IPS-18a (cell line): ENCODE measurements around the gene PRSS2.

Source experiments
- H3K27ac ChIP-seq: one replicate; pipeline ENCODE4 v1.5.1; 2013; ENCODE audit warnings: low read length
- H3K27me3 ChIP-seq: one replicate; pipeline ENCODE4 v1.6.1; 2013; ENCODE audit warnings: mild to moderate bottlenecking, low read length; ENCODE audit not compliant: control insufficient read depth, insufficient read depth
- H3K36me3 ChIP-seq: one replicate; pipeline ENCODE4 v1.6.1; 2013; ENCODE audit warnings: low read depth, low read length; ENCODE audit not compliant: control insufficient read depth
- H3K4me1 ChIP-seq: one replicate; pipeline ENCODE4 v1.6.1; 2013; ENCODE audit warnings: low read depth, low read length; ENCODE audit not compliant: control insufficient read depth
- H3K4me3 ChIP-seq: one replicate; pipeline ENCODE4 v1.5.1; 2013; ENCODE audit warnings: low read length
- H3K9ac ChIP-seq: one replicate; pipeline ENCODE4 v1.6.1; 2013; ENCODE audit warnings: mild to moderate bottlenecking, low read length, moderate library complexity
- H3K9me3 ChIP-seq: one replicate; pipeline ENCODE4 v1.6.1; 2013; ENCODE audit warnings: low read depth, low read length; ENCODE audit not compliant: control insufficient read depth

Gene PRSS2

DNA sequence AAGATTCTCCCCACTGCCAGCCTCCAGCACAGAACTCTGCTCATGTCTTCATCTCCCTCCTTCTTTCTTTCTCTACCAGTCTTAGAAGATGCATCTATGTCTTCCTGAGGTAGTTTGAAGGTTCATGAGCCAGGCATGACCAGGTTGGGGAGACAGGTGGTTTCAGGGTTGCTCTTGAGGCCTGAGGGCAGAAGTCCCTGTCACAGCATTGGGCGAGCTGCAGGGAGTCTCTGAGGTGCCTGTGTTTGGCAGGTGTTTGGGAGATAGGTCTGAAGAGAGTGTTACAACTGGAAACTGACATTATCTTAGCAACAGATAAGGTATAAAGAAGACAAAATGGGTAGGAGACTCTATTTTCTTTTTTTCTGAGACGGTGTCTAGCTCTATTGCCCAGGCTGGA, 18.7 kb downstream of the PRSS2 start:
- H3K27ac ChIP-seq, result no peak overlapping the region
- H3K4me3 ChIP-seq, result no peak overlapping the region
- H3K9me3 ChIP-seq, result no peaks in the 10 kb centered on the region
- no peaks in the 10 kb centered on the region for H3K36me3 ChIP-seq
- H3K9ac ChIP-seq, result no peak overlapping the region
- H3K4me1 ChIP-seq, result peaks cover under 1% of the 10 kb centered on the region
- peaks cover 6% of the 10 kb centered on the region for H3K27me3 ChIP-seq

DNA sequence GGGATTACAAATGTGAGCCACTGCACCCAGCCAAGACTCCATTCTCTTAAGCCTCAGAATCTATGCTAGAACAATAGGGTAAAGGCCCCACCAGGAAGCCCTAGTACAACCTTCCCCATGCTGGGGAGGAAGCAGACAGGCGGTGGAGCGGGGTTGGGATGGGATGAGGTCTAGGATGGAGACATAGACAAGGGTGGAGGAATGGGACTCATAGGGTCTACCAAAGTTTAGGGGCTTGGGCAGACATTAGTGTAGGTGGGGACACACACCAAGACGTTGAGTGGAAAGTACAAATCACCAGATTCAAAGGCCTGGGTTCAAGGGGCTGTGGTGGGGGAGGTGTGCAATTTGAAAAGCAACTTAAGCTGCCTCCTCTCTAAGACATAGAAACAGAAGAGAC, 19.3 kb downstream of the PRSS2 start:
- no peak overlapping the region for H3K27ac ChIP-seq
- peaks cover 7% of the 10 kb centered on the region for H3K4me1 ChIP-seq
- no peak overlapping the region for H3K9ac ChIP-seq
- H3K36me3 ChIP-seq, result no peaks in the 10 kb centered on the region
- H3K9me3 ChIP-seq, result no peaks in the 10 kb centered on the region
- H3K27me3 ChIP-seq, result peaks cover 12% of the 10 kb centered on the region
- no peak overlapping the region for H3K4me3 ChIP-seq

DNA sequence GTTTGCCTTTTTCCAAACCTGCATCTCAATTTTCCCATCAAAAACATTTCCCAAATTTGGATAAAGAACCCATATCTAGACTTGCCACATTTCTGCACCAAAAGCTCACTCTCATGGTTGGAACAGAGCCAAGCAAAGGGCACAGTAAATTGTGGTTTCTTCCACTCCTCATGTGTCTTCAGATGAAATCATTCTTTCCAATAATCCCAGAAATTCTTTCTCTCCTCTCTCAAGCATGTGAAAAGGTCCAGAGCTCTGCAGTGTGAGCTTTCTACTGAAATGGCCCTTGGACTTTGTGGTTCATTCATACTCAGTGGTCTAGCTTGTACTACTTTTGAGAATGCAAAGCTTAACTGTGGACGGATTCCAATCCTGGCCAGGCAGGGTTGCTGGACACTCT, 19.8 kb downstream of the PRSS2 start:
- Histone ChIP-seq H3K9ac (no peak overlapping the region), H3K36me3 (no peaks in the 10 kb centered on the region), H3K4me3 (no peak overlapping the region)

DNA sequence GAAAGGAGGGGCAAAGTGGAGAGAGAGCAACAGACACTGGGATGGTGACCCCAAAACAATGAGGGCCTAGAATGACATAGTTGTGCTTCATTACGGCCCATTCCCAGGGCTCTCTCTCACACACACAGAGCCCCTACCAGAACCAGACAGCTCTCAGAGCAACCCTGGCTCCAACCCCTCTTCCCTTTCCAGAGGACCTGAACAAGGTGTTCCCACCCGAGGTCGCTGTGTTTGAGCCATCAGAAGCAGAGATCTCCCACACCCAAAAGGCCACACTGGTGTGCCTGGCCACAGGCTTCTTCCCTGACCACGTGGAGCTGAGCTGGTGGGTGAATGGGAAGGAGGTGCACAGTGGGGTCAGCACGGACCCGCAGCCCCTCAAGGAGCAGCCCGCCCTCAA, 20.7 kb downstream of the PRSS2 start:
- Histone ChIP-seq H3K27me3 (peaks cover 26% of the 10 kb centered on the region), H3K27ac (no peak overlapping the region)

More for the DNA sequence above, 19.8 kb downstream of the PRSS2 start:
- peaks cover 17% of the 10 kb centered on the region for H3K27me3 ChIP-seq
- H3K4me1 ChIP-seq, result peaks cover 12% of the 10 kb centered on the region
- H3K9me3 ChIP-seq, result no peaks in the 10 kb centered on the region
- no peak overlapping the region for H3K27ac ChIP-seq

DNA sequence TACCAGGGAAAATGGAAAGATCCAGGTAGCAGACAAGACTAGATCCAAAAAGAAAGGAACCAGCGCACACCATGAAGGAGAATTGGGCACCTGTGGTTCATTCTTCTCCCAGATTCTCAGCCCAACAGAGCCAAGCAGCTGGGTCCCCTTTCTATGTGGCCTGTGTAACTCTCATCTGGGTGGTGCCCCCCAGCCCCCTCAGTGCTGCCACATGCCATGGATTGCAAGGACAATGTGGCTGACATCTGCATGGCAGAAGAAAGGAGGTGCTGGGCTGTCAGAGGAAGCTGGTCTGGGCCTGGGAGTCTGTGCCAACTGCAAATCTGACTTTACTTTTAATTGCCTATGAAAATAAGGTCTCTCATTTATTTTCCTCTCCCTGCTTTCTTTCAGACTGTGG, 21.4 kb downstream of the PRSS2 start:
- Histone ChIP-seq H3K4me1 (peaks cover 19% of the 10 kb centered on the region), H3K27ac (no peak overlapping the region), H3K36me3 (no peaks in the 10 kb centered on the region), H3K4me3 (no peak overlapping the region), H3K27me3 (peaks cover 32% of the 10 kb centered on the region), H3K9me3 (no peaks in the 10 kb centered on the region), H3K9ac (no peak overlapping the region)

More for the DNA sequence above, 20.7 kb downstream of the PRSS2 start:
- peaks cover 19% of the 10 kb centered on the region for H3K4me1 ChIP-seq
- H3K9me3 ChIP-seq, result no peaks in the 10 kb centered on the region
- H3K36me3 ChIP-seq, result no peaks in the 10 kb centered on the region
- H3K9ac ChIP-seq, result no peak overlapping the region
- no peak overlapping the region for H3K4me3 ChIP-seq

DNA sequence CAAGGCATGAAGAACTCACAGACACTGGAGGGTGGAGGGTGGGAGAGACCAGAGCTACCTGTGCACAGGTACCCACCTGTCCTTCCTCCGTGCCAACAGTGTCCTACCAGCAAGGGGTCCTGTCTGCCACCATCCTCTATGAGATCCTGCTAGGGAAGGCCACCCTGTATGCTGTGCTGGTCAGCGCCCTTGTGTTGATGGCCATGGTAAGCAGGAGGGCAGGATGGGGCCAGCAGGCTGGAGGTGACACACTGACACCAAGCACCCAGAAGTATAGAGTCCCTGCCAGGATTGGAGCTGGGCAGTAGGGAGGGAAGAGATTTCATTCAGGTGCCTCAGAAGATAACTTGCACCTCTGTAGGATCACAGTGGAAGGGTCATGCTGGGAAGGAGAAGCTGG, 21.8 kb downstream of the PRSS2 start:
- Histone ChIP-seq H3K27ac (no peak overlapping the region), H3K4me3 (no peak overlapping the region), H3K9me3 (no peaks in the 10 kb centered on the region), H3K36me3 (no peaks in the 10 kb centered on the region), H3K4me1 (peaks cover 20% of the 10 kb centered on the region), H3K9ac (no peak overlapping the region), H3K27me3 (peaks cover 37% of the 10 kb centered on the region)

DNA sequence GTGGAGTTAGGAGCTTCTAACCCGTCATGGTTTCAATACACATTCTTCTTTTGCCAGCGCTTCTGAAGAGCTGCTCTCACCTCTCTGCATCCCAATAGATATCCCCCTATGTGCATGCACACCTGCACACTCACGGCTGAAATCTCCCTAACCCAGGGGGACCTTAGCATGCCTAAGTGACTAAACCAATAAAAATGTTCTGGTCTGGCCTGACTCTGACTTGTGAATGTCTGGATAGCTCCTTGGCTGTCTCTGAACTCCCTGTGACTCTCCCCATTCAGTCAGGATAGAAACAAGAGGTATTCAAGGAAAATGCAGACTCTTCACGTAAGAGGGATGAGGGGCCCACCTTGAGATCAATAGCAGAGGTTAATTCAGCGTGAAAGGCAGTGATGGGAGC, 22.4 kb downstream of the PRSS2 start:
- Histone ChIP-seq H3K9me3 (no peaks in the 10 kb centered on the region), H3K4me1 (peaks cover 25% of the 10 kb centered on the region), H3K27ac (no peak overlapping the region), H3K9ac (no peak overlapping the region), H3K4me3 (no peak overlapping the region), H3K36me3 (no peaks in the 10 kb centered on the region), H3K27me3 (peaks cover 43% of the 10 kb centered on the region)

DNA sequence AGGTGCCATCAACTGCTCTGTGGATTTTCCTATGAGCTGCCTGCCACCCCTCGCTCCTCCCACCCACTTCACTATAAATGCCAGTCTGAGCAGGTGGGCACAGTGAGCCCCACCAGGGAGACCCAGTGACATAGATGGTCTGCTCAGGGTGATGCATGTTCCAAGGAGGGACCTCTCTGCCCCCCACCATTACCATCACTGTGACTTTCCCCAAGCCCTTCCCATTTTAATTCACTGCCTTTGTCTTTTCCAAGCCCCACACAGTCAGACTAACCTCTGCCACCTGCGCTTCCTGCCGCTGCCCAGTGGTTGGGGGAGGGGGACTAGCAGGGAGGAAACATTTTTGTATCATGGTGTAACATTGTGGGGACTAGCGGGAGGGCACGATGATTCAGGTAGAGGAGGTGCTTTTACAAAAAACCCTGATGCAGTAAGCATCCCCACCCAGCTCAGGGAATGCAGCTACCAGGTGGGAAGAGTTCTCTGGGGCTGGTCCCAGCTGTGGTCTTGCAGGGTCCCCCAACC, 24.6 kb downstream of the PRSS2 start:
- H3K27me3 ChIP-seq, result peaks cover 65% of the 10 kb centered on the region
- H3K4me1 ChIP-seq, result peaks cover 46% of the 10 kb centered on the region
- H3K4me3 ChIP-seq, result peak overlapping the region; percentile 74
- peak overlapping the region; percentile 28 for H3K9ac ChIP-seq
- no peaks in the 10 kb centered on the region for H3K9me3 ChIP-seq
- H3K27ac ChIP-seq, result no peak overlapping the region
- H3K36me3 ChIP-seq, result no peaks in the 10 kb centered on the region

DNA sequence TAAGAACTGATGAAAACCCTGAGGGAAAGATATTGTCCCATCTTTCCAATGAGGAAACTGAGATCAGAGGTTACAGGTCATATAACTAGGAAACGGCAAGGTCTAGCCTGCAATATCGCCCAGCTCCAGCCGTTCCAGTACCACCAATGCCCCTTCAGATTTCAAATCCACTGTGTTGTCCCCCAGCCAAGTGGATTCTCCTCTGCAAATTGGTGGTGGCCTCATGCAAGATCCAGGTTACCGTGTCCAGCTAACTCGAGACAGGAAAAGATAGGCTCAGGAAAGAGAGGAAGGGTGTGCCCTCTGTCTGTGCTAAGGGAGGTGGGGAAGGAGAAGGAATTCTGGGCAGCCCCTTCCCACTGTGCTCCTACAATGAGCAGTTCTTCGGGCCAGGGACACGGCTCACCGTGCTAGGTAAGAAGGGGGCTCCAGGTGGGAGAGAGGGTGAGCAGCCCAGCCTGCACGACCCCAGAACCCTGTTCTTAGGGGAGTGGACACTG, 25.3 kb downstream of the PRSS2 start:
- Histone ChIP-seq H3K9ac (peak overlapping the region; percentile 56), H3K9me3 (no peaks in the 10 kb centered on the region), H3K27ac (no peak overlapping the region), H3K4me3 (peak overlapping the region; percentile 74), H3K27me3 (peaks cover 68% of the 10 kb centered on the region), H3K4me1 (peaks cover 46% of the 10 kb centered on the region), H3K36me3 (no peaks in the 10 kb centered on the region)

DNA sequence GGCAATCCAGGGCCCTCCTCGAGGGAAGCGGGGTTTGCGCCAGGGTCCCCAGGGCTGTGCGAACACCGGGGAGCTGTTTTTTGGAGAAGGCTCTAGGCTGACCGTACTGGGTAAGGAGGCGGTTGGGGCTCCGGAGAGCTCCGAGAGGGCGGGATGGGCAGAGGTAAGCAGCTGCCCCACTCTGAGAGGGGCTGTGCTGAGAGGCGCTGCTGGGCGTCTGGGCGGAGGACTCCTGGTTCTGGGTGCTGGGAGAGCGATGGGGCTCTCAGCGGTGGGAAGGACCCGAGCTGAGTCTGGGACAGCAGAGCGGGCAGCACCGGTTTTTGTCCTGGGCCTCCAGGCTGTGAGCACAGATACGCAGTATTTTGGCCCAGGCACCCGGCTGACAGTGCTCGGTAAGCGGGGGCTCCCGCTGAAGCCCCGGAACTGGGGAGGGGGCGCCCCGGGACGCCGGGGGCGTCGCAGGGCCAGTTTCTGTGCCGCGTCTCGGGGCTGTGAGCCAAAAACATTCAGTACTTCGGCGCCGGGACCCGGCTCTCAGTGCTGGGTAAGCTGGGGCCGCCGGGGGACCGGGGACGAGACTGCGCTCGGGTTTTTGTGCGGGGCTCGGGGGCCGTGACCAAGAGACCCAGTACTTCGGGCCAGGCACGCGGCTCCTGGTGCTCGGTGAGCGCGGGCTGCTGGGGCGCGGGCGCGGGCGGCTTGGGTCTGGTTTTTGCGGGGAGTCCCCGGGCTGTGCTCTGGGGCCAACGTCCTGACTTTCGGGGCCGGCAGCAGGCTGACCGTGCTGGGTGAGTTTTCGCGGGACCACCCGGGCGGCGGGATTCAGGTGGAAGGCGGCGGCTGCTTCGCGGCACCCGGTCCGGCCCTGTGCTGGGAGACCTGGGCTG, 26.0 kb downstream of the PRSS2 start:
- no peaks in the 10 kb centered on the region for H3K36me3 ChIP-seq
- peaks cover 46% of the 10 kb centered on the region for H3K4me1 ChIP-seq
- H3K4me3 ChIP-seq, result peak overlapping the region; percentile 74
- H3K9ac ChIP-seq, result peak overlapping the region; percentile 56
- H3K27ac ChIP-seq, result no peak overlapping the region
- H3K9me3 ChIP-seq, result no peaks in the 10 kb centered on the region
- H3K27me3 ChIP-seq, result peaks cover 68% of the 10 kb centered on the region

DNA sequence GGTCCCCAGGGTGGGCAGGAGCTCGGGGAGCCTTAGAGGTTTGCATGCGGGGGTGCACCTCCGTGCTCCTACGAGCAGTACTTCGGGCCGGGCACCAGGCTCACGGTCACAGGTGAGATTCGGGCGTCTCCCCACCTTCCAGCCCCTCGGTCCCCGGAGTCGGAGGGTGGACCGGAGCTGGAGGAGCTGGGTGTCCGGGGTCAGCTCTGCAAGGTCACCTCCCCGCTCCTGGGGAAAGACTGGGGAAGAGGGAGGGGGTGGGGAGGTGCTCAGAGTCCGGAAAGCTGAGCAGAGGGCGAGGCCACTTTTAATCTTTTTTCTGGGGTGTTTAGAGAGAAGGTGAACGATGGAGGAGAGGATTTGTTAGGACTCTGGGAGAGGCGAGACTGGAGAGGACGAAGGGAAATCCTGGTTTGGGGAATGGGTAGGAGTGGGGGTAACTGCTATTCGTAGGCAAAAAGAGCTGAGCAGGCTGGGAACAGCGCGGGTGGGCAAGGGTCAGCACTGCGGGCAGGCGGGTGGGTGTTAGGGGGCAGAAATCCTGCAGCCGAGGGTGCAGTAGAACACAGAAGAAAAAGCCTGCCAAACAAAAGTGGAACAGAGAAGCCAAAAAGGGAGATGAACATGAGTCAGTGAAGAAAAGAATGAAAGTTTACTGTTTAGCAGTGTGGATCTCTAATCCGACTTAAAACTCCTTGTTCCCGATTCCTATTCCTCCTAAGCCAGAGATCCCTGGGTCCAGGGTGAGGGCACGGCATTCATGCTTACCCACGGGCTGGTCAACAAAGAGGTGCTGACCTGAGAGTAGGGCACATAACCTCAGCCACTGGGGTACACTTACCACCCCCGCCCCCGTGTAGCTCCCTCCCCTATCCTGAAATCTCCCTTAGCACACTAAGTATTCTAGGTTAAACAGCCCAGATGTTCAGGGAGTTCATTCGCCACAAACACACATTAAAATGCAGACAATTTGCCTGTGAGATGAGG, 26.9 kb downstream of the PRSS2 start:
- H3K9me3 ChIP-seq, result no peaks in the 10 kb centered on the region
- H3K36me3 ChIP-seq, result no peaks in the 10 kb centered on the region
- H3K4me3 ChIP-seq, result peak overlapping the region; percentile 74
- H3K27ac ChIP-seq, result no peak overlapping the region
- peaks cover 68% of the 10 kb centered on the region for H3K27me3 ChIP-seq
- H3K9ac ChIP-seq, result peak overlapping the region; percentile 56
- peaks cover 46% of the 10 kb centered on the region for H3K4me1 ChIP-seq
